Endothelial cell (in vitro differentiated cells): ENCODE results near the gene EEF1A2. TPM values are rescaled to one million over a fixed set of nuclear protein-coding genes. Genes with fewer than 3 reads are reported as not detected.

ENCODE experiments used
- DNase-seq: peaks from one replicate; pipeline ENCODE4 v3.0.0; 2021; ENCODE audit warnings: low spot score
- H3K27ac Mint-ChIP-seq: one replicate; pipeline ENCODE4 v1.8.0; 2021; ENCODE audit warnings: mixed read lengths, inconsistent platforms; ENCODE audit not compliant: unreplicated experiment
- H3K27me3 Mint-ChIP-seq: one replicate; pipeline ENCODE4 v1.8.0; 2021; ENCODE audit warnings: mild to moderate bottlenecking, moderate library complexity, mixed read lengths, inconsistent platforms; ENCODE audit not compliant: unreplicated experiment
- H3K36me3 Mint-ChIP-seq: one replicate; pipeline ENCODE4 v1.8.0; 2021; ENCODE audit warnings: mild to moderate bottlenecking, low read depth, mixed read lengths, inconsistent platforms; ENCODE audit not compliant: unreplicated experiment
- H3K4me1 Mint-ChIP-seq: one replicate; pipeline ENCODE4 v1.8.0; 2021; ENCODE audit warnings: mild to moderate bottlenecking, mixed read lengths, inconsistent platforms; ENCODE audit not compliant: unreplicated experiment
- H3K4me3 Mint-ChIP-seq: one replicate; pipeline ENCODE4 v1.8.0; 2021; ENCODE audit warnings: mild to moderate bottlenecking, mixed read lengths, inconsistent platforms; ENCODE audit not compliant: unreplicated experiment
- H3K9me3 Mint-ChIP-seq: one replicate; pipeline ENCODE4 v1.8.0; 2021; ENCODE audit warnings: mixed read lengths, inconsistent platforms; ENCODE audit not compliant: unreplicated experiment
- total RNA-seq: library from RNA; stranded (reverse); fragmentation: NEBNext Ultra II Directional; extraction: Animal tissue kit (Norgen Biotek cat#: 25700); gene quantifications from one replicate; pipeline ENCODE4 v1.2.1, GENCODE V29; 2021; ENCODE audit not compliant: unreplicated experiment
- TF ChIP-seq, protein P1 (sequence below): fragments of 200-600 bp; sonication (generic); IDR thresholded peaks from one replicate; pipeline ENCODE4 v1.5.0; 2021; ENCODE audit warnings: antibody characterized with exemption; ENCODE audit not compliant: unreplicated experiment

EEF1A2 gene
- total RNA-seq, 1 donor from 2014 or later = 0.31 TPM

DNA sequence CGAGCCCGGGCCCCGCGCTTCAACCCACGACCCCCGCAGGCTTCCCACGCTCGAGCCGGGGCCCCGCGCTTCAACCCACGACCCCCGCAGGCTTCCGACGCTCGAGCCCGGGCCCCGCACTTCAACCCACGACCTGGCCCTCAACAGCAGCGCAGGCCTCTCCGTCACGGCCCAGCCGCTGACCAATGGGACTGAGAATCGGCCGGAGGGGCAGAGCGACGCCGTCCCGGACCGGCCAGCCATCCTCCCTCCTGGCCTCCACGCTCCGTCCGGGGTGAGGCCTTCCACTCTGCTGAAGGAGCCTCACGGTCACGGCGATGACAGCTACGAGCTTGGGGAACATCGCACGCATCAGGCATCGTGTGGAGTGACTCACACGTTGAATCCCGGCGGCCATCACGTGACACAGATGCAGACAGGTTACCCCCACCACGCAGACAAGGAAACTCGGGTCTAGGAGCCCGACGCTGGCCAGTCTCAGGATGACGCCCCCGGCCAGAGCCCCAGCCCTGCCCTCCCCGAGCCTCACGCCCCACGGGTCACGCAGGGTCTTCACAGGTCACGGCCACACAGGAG lies 32.5 kb downstream of the EEF1A2 start:
- Mint-ChIP-seq H3K27ac (no peak overlapping the region), H3K4me3 (no peak overlapping the region), H3K27me3 (peaks cover 5% of the 10 kb centered on the region), H3K9me3 (no peaks in the 10 kb centered on the region), H3K36me3 (no peaks in the 10 kb centered on the region), H3K4me1 (no peaks in the 10 kb centered on the region)
- no peak for DNase-seq
- TF ChIP-seq, protein P1, sequence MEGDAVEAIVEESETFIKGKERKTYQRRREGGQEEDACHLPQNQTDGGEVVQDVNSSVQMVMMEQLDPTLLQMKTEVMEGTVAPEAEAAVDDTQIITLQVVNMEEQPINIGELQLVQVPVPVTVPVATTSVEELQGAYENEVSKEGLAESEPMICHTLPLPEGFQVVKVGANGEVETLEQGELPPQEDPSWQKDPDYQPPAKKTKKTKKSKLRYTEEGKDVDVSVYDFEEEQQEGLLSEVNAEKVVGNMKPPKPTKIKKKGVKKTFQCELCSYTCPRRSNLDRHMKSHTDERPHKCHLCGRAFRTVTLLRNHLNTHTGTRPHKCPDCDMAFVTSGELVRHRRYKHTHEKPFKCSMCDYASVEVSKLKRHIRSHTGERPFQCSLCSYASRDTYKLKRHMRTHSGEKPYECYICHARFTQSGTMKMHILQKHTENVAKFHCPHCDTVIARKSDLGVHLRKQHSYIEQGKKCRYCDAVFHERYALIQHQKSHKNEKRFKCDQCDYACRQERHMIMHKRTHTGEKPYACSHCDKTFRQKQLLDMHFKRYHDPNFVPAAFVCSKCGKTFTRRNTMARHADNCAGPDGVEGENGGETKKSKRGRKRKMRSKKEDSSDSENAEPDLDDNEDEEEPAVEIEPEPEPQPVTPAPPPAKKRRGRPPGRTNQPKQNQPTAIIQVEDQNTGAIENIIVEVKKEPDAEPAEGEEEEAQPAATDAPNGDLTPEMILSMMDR = no peak

DNA sequence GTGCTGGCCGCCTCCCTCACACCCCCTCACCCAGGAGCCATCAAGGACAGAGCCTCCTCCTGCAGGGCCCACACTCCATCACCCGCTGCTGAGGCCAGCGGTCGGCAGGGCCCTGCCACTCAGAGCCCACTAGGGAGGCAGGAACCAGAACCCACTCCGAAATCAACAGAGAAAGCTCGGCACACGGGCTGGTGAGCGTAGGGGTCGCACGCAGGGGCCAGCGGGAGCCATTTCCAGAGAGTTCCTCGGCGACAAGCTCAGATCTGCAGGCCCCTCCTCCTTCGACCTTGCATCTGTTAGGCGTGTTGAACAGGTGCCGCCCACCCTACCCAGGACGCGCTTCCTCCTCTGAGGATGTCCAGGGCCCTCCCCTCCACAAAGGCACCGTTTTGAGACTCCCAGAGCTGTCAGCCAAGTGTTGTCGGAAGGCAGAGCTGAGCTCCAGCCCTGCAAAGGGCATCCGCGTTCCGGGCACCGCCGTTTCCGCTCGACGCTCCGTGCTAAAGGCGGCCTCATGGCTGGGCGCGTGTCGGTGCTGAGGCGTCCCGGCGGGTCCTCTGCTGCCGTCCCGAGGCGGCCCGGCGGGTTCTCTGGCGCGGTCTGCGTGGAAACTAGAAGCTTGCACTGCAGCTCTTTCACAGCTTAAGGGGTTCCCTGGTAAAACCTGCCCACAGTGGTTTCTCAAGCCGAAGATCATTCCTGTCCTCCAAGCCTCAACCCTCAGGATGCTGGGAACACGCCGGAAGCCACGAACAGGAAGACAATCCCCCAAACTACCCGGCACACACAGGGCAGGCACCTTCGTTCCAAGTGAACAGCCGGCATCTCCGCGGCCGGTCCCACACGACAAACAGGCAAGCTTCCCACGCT lies 33.3 kb downstream of the EEF1A2 start:
- DNase-seq = no peak
- no peaks in the 10 kb centered on the region for H3K4me1 Mint-ChIP-seq
- no peak overlapping the region for H3K27ac Mint-ChIP-seq
- no peaks in the 10 kb centered on the region for H3K9me3 Mint-ChIP-seq
- TF ChIP-seq, protein P1 = no peak
- no peak overlapping the region for H3K4me3 Mint-ChIP-seq
- peaks cover 7% of the 10 kb centered on the region for H3K27me3 Mint-ChIP-seq
- no peaks in the 10 kb centered on the region for H3K36me3 Mint-ChIP-seq

DNA sequence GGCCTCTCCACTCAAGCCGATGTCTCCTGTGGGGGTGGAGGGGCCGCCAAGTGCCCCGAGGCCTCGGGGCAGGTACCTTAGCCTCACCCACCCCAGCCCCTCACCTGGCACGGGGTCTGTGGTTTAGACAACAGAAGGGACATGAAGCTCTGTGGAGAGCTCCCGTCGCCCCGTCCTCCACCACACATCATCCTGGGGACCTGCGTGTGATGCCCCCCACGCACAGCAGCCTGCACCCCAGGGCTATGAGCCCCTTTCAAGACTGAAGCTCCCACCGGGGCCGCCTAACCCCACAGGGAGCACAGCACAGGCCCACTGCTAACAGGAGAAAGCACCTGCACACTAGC lies 34.6 kb downstream of the EEF1A2 start:
- Mint-ChIP-seq H3K27me3 (peaks cover 7% of the 10 kb centered on the region), H3K27ac (no peak overlapping the region), H3K9me3 (no peaks in the 10 kb centered on the region), H3K36me3 (no peaks in the 10 kb centered on the region), H3K4me3 (no peak overlapping the region), H3K4me1 (no peaks in the 10 kb centered on the region)
- no peak for DNase-seq
- TF ChIP-seq, protein P1 = no peak

DNA sequence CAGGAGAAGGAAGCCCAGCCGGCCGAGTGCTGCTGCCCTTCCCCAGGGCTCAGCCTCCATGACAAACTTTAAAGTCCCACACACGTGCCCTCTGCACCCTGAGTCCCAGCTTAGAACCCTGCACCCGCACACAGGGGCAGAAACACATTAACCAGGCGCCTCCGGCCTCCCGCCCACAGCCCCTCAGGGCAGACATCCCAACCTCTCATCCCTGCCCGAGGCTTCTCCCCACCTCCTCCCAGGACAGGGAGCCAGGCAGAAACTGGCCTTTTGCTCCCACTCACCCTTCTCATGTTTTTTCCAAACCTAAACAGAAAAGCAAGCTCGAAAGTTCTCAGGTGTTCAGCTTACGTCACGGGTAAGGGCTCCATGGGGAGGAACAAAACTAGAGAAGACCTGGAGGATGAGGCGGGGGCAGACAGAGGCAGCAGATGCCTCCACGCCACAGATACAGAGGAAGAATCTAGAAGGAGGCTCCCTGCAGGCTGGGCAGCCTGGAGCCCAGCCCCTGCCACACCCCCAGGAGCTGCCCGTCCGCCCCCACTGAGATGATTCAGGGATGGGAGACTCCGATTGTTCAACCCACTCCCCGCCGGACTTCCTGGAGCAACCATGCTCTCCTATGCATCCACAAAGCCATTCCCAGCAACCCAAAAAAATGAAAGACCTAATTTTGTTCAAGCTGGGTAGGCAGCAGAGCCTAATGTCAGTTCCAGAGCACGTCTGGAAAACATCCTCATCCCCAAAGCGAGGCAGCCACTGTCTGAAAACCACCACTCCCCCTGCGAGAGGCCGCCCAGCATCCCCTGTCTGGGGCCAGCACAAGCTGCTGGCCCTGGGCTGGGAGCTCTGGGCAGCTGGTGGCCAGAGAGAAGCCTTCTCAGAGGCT lies 35.2 kb downstream of the EEF1A2 start:
- Mint-ChIP-seq H3K27me3 (peaks cover 8% of the 10 kb centered on the region), H3K9me3 (no peaks in the 10 kb centered on the region), H3K36me3 (no peaks in the 10 kb centered on the region), H3K4me1 (no peaks in the 10 kb centered on the region), H3K4me3 (no peak overlapping the region), H3K27ac (no peak overlapping the region)
- DNase-seq = no peak
- TF ChIP-seq, protein P1 = no peak
